Cortex of kidney (tissue), 1 donor: ENCODE data around the gene ARHGAP21.

Experiments
- DNase-seq: peaks from one replicate; lab custom pipeline; 2025; lab: John Stamatoyannopoulos, UW

The ARHGAP21 gene

DNA sequence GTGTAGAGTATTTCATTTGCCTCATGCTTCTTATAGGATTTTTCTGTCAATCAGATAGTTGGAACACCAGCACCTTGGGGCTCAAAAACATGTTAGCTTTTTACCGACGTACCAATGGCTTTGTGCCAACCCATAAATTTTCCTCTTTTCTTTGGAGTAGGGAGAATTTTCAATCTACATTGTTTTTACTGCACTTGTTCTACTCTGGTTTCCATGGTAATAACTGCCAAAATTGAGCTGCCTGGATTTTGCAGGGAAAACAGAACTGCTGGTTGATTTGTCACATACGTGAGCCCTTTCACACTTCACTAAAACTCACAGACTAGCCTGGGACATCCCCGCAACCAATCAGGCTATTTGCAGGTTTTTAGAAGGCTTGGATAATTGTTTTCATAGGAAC, 189.7 kb downstream of the ARHGAP21 start:
- DNase-seq = no peak
